NCI-H2196 treated with DMSO at 0.1 percent for 48 hours (cell line): Measurements from ENCODE around the gene TBXAS1.
"Not testable (repeated sequence)": the region's sequence is repeated elsewhere in the genome, so short reads cannot be mapped to it uniquely, and the experiment has no call there.

ENCODE experiments used
- DNase-seq: peaks from one replicate; lab custom pipeline; 2025; ENCODE audit not compliant: unreplicated experiment; lab: John Stamatoyannopoulos, UW

Gene TBXAS1

DNA sequence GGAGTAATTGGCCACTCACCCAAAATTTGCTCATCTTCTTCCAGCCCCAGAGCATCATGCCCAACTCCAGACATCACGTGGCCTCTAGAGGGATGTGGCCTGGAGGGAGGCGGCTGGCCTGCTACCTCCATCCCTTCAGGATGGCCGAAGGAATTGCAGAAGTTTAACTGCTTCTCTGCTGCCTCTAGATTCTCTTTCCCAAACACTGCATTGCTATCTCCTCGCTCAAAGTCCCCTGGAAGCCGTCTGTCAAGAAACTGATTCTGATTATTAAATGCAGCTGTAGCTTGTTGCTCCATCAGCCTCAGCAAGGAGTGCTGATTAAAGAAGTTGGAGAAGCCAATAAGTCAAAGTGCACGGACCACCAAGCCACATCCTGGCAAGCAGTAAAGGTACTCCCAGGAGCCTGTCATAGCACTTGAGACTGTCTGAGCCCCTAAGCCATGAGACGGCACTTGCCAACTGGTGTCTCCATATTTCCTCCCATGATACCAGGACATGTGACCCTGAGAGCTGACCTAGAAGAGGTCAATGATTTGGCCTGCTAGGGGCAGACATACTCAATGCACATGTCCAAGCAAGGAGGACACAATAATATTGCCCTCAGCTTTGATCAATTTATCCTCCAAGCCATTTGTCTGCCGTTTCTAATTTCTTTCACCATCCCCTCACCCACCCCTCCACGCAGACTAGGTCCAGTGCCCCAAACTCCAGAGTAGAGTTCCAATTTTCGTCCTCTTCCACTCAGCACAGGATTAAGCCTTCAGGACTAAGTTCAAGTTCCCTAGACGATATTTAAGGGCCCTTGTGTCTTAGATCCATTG lies 84.2 kb downstream of the TBXAS1 start:
- no peak for DNase-seq

GRCh38 chr7:139913845-139914135 lies 84.7 kb downstream of the TBXAS1 start:
- no peak for DNase-seq

GRCh38 chr7:139914306-139915267 lies 85.5 kb downstream of the TBXAS1 start:
- DNase-seq = no peak

GRCh38 chr7:139915268-139915863 lies 86.3 kb downstream of the TBXAS1 start:
- DNase-seq = no peak

GRCh38 chr7:139915864-139916716 lies 87.0 kb downstream of the TBXAS1 start:
- peak; percentile 9 for DNase-seq

DNA sequence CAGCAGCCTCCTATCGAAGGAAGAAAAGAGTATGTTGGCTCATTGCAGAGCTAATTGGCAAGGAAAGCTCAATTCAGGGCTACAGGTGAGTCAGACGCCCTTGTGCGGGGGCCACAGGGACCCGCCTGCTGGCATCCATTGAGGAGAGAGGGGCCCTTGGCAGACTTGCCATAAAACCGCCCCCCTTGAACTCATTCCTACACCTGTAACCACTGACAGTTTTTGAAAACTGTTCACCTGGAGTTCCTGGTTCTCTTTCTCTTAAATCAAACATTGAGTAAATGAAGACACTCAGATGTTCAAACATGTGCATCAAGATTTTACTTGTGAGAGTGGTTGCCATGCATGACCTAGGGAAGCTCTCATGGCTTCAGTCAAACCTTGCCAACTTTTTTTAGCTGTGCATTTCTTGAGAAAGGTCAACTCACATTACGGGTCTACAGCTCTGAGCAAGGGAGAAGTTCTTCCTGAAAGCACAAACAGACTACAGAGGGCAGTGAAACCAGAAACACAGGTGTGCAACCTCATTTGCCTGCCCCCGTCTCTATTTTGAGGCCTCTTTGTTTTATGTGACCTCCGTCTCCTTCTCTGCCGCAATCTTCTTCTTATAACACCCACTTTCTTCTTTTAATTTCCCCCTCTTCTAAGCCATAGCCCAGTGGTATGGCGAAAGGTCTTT lies 87.8 kb downstream of the TBXAS1 start:
- no peak for DNase-seq

DNA sequence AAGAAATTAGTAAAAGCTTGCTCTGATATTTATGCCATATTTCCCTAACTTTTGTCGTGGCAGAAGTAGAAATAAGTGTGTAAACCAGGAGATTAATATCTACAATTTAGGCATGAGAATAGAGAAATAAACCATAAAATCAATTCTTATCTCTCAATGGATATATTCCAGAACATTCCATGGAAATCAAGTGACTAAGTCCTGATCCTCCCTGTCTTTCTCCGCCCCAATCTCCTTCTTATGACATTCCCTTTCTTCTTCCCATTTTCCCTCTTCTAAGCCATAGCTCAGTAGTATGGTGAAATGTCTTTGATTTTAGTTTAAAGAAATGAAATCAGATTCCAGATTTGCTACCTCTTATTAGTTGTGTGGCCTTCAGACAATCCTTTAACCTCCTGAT lies 88.8 kb downstream of the TBXAS1 start:
- no peak for DNase-seq

- no peak for DNase-seq
Measured at GRCh38 chr7:139918480-139918879, 89.4 kb downstream of the TBXAS1 start.

- DNase-seq = no peak
Measured at GRCh38 chr7:139923090-139923489, 94.0 kb downstream of the TBXAS1 start.

DNA sequence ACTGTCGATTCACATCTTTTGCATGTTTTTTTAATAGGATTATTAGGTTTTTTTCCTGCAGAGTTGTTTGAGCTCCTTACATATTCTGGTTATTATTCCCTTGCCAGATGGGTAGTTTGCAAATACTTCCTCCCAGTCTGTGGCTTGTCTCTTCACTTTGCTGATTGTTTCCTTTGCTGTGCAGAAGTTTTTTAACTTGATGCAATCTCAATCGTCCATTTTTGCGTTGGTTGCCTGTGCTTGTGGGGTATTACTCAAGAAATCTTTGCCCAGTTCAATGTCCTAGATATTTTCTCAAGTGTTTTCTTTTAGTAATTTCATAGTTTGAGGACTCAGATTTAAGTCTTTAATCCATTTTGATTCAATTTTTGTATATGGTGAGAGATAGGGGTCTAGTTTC lies 95.4 kb downstream of the TBXAS1 start:
- DNase-seq = no peak

- DNase-seq = not testable (repeated sequence)
Measured at GRCh38 chr7:139929221-139929620, 100.2 kb downstream of the TBXAS1 start.

DNA sequence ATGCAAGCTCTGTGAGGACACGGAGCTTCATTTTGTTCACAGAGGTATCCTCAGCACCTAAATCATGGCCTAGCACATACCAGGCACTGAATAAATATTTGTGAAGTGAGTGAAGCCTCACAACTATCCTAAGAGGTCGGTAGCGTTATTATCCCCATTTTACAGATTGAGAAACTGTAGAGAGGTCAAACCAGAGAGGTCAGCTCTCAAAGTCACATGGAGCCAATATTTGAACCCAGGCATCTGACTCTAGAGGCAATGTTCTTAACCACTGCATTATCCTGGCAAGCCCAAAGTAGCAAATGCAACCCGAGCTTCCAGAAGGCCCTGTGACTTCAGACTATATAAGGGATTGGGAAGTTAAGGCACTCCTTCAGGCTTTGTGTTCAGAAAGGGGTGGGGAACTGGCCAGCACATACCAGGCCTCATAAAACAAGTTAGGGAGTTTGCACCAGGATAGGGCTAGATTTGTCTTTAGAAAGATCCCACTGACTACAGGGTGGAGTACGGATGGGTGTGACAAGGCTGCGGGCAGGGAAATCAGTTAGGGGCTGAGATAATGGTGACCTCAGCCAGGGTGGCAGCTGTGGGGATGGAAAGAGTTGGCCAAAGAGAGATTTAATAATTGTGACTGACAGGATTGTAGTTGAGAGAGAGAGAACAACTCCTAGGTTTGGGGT lies 101.4 kb downstream of the TBXAS1 start:
- DNase-seq = no peak

DNA sequence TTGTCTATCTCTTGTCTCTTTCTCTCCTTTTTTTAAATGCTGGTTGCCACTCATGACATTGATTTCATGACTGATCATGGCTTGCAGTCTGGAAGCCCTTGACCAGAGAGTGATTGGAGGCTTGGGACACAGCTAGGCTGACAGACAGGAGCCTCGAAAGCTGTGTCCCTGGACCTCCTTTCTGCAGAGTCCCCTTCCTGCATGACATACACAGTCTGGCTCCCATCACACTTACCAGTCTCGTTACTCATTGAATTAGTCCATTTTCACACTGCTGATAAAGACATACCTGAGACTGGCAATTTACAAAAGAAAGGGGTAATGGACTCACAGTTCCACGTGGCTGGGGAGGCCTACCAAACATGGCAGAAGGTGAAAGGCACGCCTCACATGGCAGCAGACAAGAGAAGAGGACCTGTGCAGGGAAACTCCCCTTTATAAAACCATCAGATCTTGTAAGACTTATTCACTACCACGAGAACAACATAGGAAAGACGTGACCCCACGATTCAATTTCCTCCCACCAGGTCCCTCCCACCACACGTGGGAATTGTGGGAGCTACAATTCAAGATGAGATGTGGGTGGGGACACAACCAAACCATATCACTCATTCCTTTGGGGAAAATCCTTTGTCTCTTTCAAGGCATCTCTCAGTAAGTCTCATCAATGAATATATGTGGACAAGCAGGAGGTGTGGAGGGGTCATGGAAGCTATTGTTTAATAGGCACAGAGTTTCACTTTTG lies 102.3 kb downstream of the TBXAS1 start:
- no peak for DNase-seq

- no peak for DNase-seq
Measured at GRCh38 chr7:139932531-139932930, 103.5 kb downstream of the TBXAS1 start.

- DNase-seq = no peak
Measured at GRCh38 chr7:139936760-139937310, 107.8 kb downstream of the TBXAS1 start.

DNA sequence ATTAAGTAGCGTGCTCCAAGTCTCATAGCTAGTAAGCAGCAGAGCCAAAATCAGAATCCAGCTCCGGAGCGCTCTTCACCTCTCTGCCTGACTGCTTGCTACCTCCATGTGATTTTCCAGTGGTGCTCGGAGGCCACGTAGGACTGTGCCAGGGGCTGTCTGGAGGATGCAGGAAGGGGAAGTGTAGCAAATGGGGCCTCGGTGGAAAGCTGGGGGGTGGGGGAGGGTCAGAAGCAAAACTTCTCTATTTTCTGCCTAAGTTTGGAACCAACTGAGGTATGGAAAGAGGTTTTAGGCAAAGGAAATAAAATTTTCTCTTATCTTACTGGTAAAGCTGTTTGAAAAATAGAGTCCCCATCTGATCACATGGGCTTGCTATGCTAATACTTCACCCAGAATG lies 108.7 kb downstream of the TBXAS1 start:
- DNase-seq = no peak

DNA sequence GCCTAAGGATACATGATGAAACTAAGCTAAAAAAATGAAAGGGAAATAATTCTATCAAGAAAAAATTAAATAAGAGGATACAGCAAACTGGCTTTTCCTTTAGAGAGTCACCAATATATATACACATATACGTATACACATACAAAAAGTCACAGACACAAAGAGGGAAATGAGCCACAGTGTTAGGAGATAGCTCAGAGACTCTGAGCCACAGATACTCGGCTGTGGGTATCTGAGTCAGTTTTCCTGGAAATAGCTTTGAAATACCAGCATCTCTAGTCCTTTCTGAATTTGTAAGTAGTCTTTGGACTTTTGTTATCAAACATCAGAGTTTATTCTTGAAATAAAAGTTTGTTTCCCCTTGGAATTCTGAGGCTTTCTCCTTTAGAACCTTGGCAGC lies 111.8 kb downstream of the TBXAS1 start:
- DNase-seq = no peak

GRCh38 chr7:139941421-139941820 lies 112.4 kb downstream of the TBXAS1 start:
- DNase-seq = no peak

- DNase-seq = no peak
Measured at GRCh38 chr7:139941866-139942265, 112.8 kb downstream of the TBXAS1 start.
